Measurements from ENCODE around the gene OPA1. TPM values are rescaled to one million over a fixed set of nuclear protein-coding genes. Genes with fewer than 3 reads are reported as not detected.

The OPA1 gene
- polyA plus RNA-seq, 4 donors = 22.3 to 42.2 (median 28.1) TPM

DNA sequence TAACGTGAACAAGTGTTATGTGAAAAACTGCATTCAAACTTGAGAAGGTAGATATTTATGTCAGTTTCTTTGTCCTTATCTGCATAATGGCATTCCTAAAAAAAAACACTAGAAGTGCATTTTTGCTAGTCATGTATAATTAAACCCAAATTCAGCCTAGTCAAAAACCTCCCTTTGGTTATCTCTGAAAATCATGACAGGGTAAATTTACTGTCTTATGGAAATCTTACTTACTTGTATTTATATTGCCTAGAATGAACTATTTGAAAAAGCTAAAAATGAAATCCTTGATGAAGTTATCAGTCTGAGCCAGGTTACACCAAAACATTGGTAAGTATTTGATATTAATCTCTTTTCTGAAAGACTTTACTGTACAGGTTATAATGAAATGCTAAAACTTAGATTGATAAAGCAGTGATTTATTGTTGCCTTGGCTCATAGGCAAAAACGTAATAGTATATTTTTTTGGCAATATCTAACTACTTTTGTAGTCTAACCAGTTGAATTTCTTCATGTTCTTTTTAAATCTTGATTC lies 55.6 kb downstream of the OPA1 start:
- DNase-seq = no peak
- H3K9me3 ChIP-seq (ENCODE audit: control insufficient read depth in 2 of 2, insufficient read depth in 1 of 2, low read depth in 1 of 2, low read length in 1 of 2) = no peaks in the 10 kb centered on the region
- no peak for FAIRE-seq
- no peak overlapping the region for H3K4me3 ChIP-seq (ENCODE audit: low read depth in 1 of 3, low read length in 3 of 3)
- no peaks in the 10 kb centered on the region for H3K4me1 ChIP-seq (ENCODE audit: control insufficient read depth in 3 of 3, insufficient read depth in 2 of 3, low read depth in 1 of 3, low read length in 2 of 3)
- 85 to 89% (median 86%) methylated on average over 2 of the region's 2 CpGs for WGBS, 3 donors
- no peak overlapping the region for H3K27ac ChIP-seq (ENCODE audit: low read depth in 1 of 3, low read length in 2 of 3)
- peaks cover 11 to 21% (median 11%) of the 10 kb centered on the region in 3 donors for H3K36me3 ChIP-seq (ENCODE audit: control insufficient read depth in 3 of 3, insufficient read depth in 2 of 3, low read depth in 1 of 3, low read length in 3 of 3)
- H3K27me3 ChIP-seq (ENCODE audit: control insufficient read depth in 3 of 3, insufficient read depth in 3 of 3, low read length in 3 of 3) = no peaks in the 10 kb centered on the region

GRCh38 chr3:193650585-193650984 lies 57.6 kb downstream of the OPA1 start:
- H3K36me3 ChIP-seq (ENCODE audit: control insufficient read depth in 3 of 3, insufficient read depth in 2 of 3, low read depth in 1 of 3, low read length in 3 of 3) = peaks cover 7 to 17% (median 13%) of the 10 kb centered on the region in 3 donors
- H3K27me3 ChIP-seq (ENCODE audit: control insufficient read depth in 3 of 3, insufficient read depth in 3 of 3, low read length in 3 of 3) = no peaks in the 10 kb centered on the region
- no peaks in the 10 kb centered on the region for H3K4me1 ChIP-seq (ENCODE audit: control insufficient read depth in 3 of 3, insufficient read depth in 2 of 3, low read depth in 1 of 3, low read length in 2 of 3)
- FAIRE-seq (no peak), DNase-seq (no peak)
- H3K27ac ChIP-seq (ENCODE audit: low read depth in 1 of 3, low read length in 2 of 3) = no peak overlapping the region
- no peak overlapping the region for H3K4me3 ChIP-seq (ENCODE audit: low read depth in 1 of 3, low read length in 3 of 3)
- 96 to 97% (median 96%) methylated on average over 2 of the region's 2 CpGs for WGBS, 3 donors
- no peaks in the 10 kb centered on the region for H3K9me3 ChIP-seq (ENCODE audit: control insufficient read depth in 2 of 2, insufficient read depth in 1 of 2, low read depth in 1 of 2, low read length in 1 of 2)

DNA sequence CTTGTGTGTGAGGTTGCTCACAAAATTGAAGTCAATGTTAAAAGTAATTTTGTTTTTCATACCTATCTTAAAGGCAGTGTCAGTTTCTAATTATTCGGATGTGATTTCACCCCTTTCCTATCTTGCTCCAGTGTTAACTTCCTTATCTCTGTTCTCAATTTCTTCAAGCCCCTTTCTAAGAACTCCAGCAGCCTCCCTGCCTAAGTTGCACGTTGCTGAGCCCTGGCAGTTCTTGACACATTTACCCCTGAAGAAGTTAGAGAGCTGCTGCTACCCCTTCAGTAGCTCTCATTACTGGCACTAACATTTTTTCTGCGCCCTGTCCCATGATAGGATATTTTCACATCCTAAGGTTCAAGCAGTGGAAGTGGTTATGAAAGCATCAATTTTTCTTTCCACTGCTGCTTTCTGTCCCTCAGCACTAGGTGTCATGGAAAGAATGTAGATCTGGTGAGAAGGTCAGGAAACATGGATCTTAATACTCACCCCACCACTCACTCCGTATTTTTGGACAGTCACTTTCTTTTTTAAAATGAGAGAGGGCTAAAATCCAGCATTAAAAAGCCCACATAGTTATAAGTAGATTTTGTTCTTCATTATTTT lies 62.9 kb downstream of the OPA1 start:
- peaks cover 7 to 23% (median 20%) of the 10 kb centered on the region in 3 donors for H3K36me3 ChIP-seq (ENCODE audit: control insufficient read depth in 3 of 3, insufficient read depth in 2 of 3, low read depth in 1 of 3, low read length in 3 of 3)
- no peak overlapping the region for H3K4me3 ChIP-seq (ENCODE audit: low read depth in 1 of 3, low read length in 3 of 3)
- FAIRE-seq (no peak), DNase-seq (no peak)
- H3K27me3 ChIP-seq (ENCODE audit: control insufficient read depth in 3 of 3, insufficient read depth in 3 of 3, low read length in 3 of 3) = no peaks in the 10 kb centered on the region
- H3K9me3 ChIP-seq (ENCODE audit: control insufficient read depth in 2 of 2, insufficient read depth in 1 of 2, low read depth in 1 of 2, low read length in 1 of 2) = no peaks in the 10 kb centered on the region
- no peaks in the 10 kb centered on the region for H3K4me1 ChIP-seq (ENCODE audit: control insufficient read depth in 3 of 3, insufficient read depth in 2 of 3, low read depth in 1 of 3, low read length in 2 of 3)
- 81 to 90% (median 85%) methylated on average over 4 of the region's 4 CpGs for WGBS, 3 donors
- H3K27ac ChIP-seq (ENCODE audit: low read depth in 1 of 3, low read length in 2 of 3) = no peak overlapping the region

DNA sequence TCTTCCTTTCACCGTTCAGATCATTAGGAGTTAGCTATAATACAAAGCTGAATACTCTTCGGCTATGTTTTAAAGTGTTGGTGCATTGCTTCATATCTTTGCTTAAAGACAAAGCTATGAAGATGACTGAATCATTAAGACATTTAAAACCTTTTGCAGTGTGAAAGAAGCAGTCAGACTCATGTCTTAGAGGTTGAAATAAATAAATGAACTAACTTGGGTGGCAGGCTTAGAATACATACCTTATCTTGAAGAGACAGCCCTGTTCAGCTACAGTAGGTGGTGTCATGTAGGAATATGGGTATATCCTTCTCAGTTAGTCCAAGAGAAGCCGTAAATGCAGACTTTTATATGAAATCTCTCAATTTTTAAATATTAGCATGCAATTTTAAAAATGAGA lies 63.4 kb downstream of the OPA1 start:
- FAIRE-seq = no peak
- H3K27ac ChIP-seq (ENCODE audit: low read depth in 1 of 3, low read length in 2 of 3) = no peak overlapping the region
- H3K4me1 ChIP-seq (ENCODE audit: control insufficient read depth in 3 of 3, insufficient read depth in 2 of 3, low read depth in 1 of 3, low read length in 2 of 3) = no peaks in the 10 kb centered on the region
- H3K27me3 ChIP-seq (ENCODE audit: control insufficient read depth in 3 of 3, insufficient read depth in 3 of 3, low read length in 3 of 3) = no peaks in the 10 kb centered on the region
- 92 to 98% (median 96%) methylated on average over 3 of the region's 3 CpGs for WGBS, 3 donors
- peaks cover 11 to 26% (median 20%) of the 10 kb centered on the region in 3 donors for H3K36me3 ChIP-seq (ENCODE audit: control insufficient read depth in 3 of 3, insufficient read depth in 2 of 3, low read depth in 1 of 3, low read length in 3 of 3)
- no peak overlapping the region for H3K4me3 ChIP-seq (ENCODE audit: low read depth in 1 of 3, low read length in 3 of 3)
- no peak for DNase-seq
- H3K9me3 ChIP-seq (ENCODE audit: control insufficient read depth in 2 of 2, insufficient read depth in 1 of 2, low read depth in 1 of 2, low read length in 1 of 2) = no peaks in the 10 kb centered on the region

DNA sequence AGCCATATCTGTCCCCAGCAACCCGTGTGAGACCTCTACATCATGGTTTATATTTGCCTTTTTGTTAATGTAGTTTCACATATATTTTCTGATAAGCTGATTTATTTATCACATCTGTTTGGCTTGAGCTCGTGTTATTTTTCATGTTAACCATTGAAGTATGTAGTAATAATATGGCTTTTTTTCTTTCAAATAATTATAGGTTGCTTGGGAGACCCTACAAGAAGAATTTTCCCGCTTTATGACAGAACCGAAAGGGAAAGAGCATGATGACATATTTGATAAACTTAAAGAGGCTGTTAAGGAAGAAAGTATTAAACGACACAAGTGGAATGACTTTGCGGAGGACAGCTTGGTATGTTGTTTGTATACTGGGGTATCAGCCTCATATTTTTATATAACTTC lies 63.9 kb downstream of the OPA1 start:
- Histone ChIP-seq H3K9me3 (ENCODE audit: control insufficient read depth in 2 of 2, insufficient read depth in 1 of 2, low read depth in 1 of 2, low read length in 1 of 2) (no peaks in the 10 kb centered on the region), H3K27ac (ENCODE audit: low read depth in 1 of 3, low read length in 2 of 3) (no peak overlapping the region), H3K4me1 (ENCODE audit: control insufficient read depth in 3 of 3, insufficient read depth in 2 of 3, low read depth in 1 of 3, low read length in 2 of 3) (no peaks in the 10 kb centered on the region), H3K4me3 (ENCODE audit: low read depth in 1 of 3, low read length in 3 of 3) (no peak overlapping the region), H3K36me3 (ENCODE audit: control insufficient read depth in 3 of 3, insufficient read depth in 2 of 3, low read depth in 1 of 3, low read length in 3 of 3) (peaks cover 11 to 28% (median 20%) of the 10 kb centered on the region in 3 donors), H3K27me3 (ENCODE audit: control insufficient read depth in 3 of 3, insufficient read depth in 3 of 3, low read length in 3 of 3) (no peaks in the 10 kb centered on the region)
- WGBS, 3 donors = 88 to 91% (median 88%) methylated on average over 6 of the region's 6 CpGs
- DNase-seq (no peak), FAIRE-seq (no peak)

DNA sequence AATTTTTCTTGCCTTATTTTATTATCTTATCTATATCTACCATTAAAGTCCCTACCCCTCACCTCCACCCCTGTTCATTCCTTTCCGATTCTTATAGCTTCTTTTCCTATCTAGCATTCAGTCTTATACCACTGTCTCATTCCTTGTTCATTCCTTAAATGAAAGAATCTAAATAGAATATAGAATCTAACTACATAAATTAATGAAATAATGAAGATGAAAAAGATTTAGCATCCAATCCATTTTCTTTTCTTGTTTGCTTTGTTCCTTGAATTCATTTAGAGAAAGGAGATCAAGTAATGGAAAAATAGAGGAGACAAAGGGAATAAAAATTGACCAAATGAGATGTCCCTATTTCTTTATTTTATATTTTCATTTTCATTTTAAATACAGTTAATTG lies 67.2 kb downstream of the OPA1 start:
- H3K36me3 ChIP-seq (ENCODE audit: control insufficient read depth in 3 of 3, insufficient read depth in 2 of 3, low read depth in 1 of 3, low read length in 3 of 3) = peaks cover 9 to 24% (median 11%) of the 10 kb centered on the region in 3 donors
- no peaks in the 10 kb centered on the region for H3K9me3 ChIP-seq (ENCODE audit: control insufficient read depth in 2 of 2, insufficient read depth in 1 of 2, low read depth in 1 of 2, low read length in 1 of 2)
- no peak overlapping the region for H3K27ac ChIP-seq (ENCODE audit: low read depth in 1 of 3, low read length in 2 of 3)
- WGBS, 3 donors = 87 to 94% (median 93%) methylated on average over 1 of the region's 1 CpG
- H3K4me3 ChIP-seq (ENCODE audit: low read depth in 1 of 3, low read length in 3 of 3) = no peak overlapping the region
- H3K4me1 ChIP-seq (ENCODE audit: control insufficient read depth in 3 of 3, insufficient read depth in 2 of 3, low read depth in 1 of 3, low read length in 2 of 3) = peaks cover 0 to 4% (median 0%) of the 10 kb centered on the region in 3 donors
- H3K27me3 ChIP-seq (ENCODE audit: control insufficient read depth in 3 of 3, insufficient read depth in 3 of 3, low read length in 3 of 3) = no peaks in the 10 kb centered on the region
- FAIRE-seq (no peak), DNase-seq (no peak)

DNA sequence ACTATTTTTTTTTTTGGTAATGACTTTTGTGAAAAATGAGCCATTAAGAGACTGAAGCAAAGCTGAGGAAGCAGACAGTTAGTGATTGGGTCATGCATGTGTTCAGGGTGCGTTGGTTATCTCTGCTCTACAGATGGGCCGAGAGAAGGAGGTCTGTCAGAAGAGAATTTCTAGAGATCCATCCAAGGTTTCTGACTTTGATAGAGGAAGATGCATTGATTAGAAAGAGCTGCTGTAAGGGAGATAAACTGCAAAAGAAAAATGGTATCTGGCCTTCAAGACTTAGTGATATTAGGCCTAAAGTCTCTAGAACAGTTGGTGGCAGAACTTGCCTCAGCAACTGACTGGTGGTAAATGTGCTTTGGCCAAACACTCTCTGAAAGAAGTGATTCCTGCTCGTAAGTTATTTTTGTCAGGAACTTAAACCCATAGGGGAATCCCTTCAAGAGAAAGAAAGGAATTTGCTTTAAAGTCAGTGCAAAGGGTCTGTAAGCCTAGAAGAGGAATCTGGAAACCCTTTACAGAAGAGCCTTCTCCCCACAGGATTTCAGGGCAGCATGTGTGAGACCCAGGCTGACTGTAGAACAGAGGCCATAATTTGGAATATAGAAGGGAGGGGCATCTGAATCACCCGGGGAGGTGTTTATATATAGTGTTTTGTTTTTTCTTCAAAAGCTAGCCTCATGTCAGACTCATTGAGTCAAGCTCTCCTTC lies 67.8 kb downstream of the OPA1 start:
- H3K36me3 ChIP-seq (ENCODE audit: control insufficient read depth in 3 of 3, insufficient read depth in 2 of 3, low read depth in 1 of 3, low read length in 3 of 3) = peaks cover 9 to 21% (median 9%) of the 10 kb centered on the region in 3 donors
- no peak overlapping the region for H3K4me3 ChIP-seq (ENCODE audit: low read depth in 1 of 3, low read length in 3 of 3)
- no peak overlapping the region for H3K27ac ChIP-seq (ENCODE audit: low read depth in 1 of 3, low read length in 2 of 3)
- peaks cover 0 to 4% (median 0%) of the 10 kb centered on the region in 3 donors for H3K4me1 ChIP-seq (ENCODE audit: control insufficient read depth in 3 of 3, insufficient read depth in 2 of 3, low read depth in 1 of 3, low read length in 2 of 3)
- WGBS, 3 donors = 80 to 91% (median 83%) methylated on average over 4 of the region's 4 CpGs
- H3K27me3 ChIP-seq (ENCODE audit: control insufficient read depth in 3 of 3, insufficient read depth in 3 of 3, low read length in 3 of 3) = no peaks in the 10 kb centered on the region
- DNase-seq = no peak
- no peak for FAIRE-seq
- H3K9me3 ChIP-seq (ENCODE audit: control insufficient read depth in 2 of 2, insufficient read depth in 1 of 2, low read depth in 1 of 2, low read length in 1 of 2) = no peaks in the 10 kb centered on the region

- peaks cover 0 to 4% (median 0%) of the 10 kb centered on the region in 3 donors for H3K4me1 ChIP-seq (ENCODE audit: control insufficient read depth in 3 of 3, insufficient read depth in 2 of 3, low read depth in 1 of 3, low read length in 2 of 3)
- H3K36me3 ChIP-seq (ENCODE audit: control insufficient read depth in 3 of 3, insufficient read depth in 2 of 3, low read depth in 1 of 3, low read length in 3 of 3) = peaks cover 6 to 18% (median 14%) of the 10 kb centered on the region in 3 donors
- H3K27me3 ChIP-seq (ENCODE audit: control insufficient read depth in 3 of 3, insufficient read depth in 3 of 3, low read length in 3 of 3) = no peaks in the 10 kb centered on the region
- no peak for FAIRE-seq
- peak in 1 of 2 donors; percentile 61 for DNase-seq
- no peaks in the 10 kb centered on the region for H3K9me3 ChIP-seq (ENCODE audit: control insufficient read depth in 2 of 2, insufficient read depth in 1 of 2, low read depth in 1 of 2, low read length in 1 of 2)
- WGBS, 3 donors = 83 to 86% (median 85%) methylated on average over 7 of the region's 7 CpGs
- no peak overlapping the region for H3K4me3 ChIP-seq (ENCODE audit: low read depth in 1 of 3, low read length in 3 of 3)
- H3K27ac ChIP-seq (ENCODE audit: low read depth in 1 of 3, low read length in 2 of 3) = peak overlapping the region in 1 of 3 donors; percentile 65
Observed at GRCh38 chr3:193662757-193663322, 69.8 kb downstream of the OPA1 start.

Measured in small intestine (tissue), 7 donors.